ENCODE measurements around the gene TPI1.
"Not testable (repeated sequence)": the region's sequence is repeated elsewhere in the genome, so short reads cannot be mapped to it uniquely, and the experiment has no call there.

DNA sequence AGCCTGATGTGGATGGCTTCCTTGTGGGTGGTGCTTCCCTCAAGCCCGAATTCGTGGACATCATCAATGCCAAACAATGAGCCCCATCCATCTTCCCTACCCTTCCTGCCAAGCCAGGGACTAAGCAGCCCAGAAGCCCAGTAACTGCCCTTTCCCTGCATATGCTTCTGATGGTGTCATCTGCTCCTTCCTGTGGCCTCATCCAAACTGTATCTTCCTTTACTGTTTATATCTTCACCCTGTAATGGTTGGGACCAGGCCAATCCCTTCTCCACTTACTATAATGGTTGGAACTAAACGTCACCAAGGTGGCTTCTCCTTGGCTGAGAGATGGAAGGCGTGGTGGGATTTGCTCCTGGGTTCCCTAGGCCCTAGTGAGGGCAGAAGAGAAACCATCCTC lies 3.0 kb downstream of the TPI1 start:
- TF ChIP-seq POLR2A (IDR thresholded peaks at IDR 0.05; ENCODE audit: low read depth); CTCF (IDR thresholded peaks at IDR 0.05): not testable (repeated sequence)

Measured in esophagus muscularis mucosa (tissue), 3 donors.